ENCODE data around the gene CDK7. TPM values are rescaled to one million over a fixed set of nuclear protein-coding genes. Genes with fewer than 3 reads are reported as not detected.

The CDK7 gene
- polyA plus RNA-seq, 1 donor (not counting 4 experiments of a cell fraction or from before 2014, with no cell fraction given), result 80.5 TPM

DNA sequence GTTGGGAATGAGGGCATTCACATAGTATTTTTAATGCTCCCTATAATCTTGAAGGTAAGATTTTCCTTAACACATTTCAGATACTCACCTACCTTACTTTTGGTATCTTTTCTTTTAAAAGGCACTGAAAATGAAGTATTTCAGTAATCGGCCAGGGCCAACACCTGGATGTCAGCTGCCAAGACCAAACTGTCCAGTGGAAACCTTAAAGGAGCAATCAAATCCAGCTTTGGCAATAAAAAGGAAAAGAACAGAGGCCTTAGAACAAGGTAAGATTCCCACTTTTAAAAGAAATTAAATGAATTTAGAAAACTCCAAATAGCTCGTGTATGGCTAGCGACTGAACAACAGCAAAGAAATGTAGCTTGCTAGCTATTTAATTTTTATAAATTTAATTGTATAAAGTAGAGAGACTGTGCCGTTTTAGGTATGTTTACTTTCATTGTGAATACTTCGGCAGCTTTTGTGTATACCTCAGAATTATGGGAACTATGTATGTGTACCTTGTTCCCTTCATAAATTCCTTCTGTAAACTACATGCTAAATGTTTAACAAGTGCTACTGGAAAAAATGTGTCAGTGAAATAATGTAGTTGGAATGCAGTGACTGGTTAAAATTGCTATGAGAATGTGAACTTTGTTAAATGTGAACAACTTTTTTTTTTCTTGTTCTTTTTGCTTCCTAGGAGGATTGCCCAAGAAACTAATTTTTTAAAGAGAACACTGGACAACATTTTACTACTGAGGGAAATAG lies 41.9 kb downstream of the CDK7 start:
- Histone ChIP-seq H3K4me3 (ENCODE audit: control insufficient read depth in 2 of 3, extremely low read depth in 1 of 3, insufficient read depth in 2 of 3, low read depth in 1 of 3, low read length in 3 of 3) (no peak overlapping the region), H3K27me3 (ENCODE audit: control insufficient read depth, extremely low read depth, insufficient read depth, low read length) (no peaks in the 10 kb centered on the region), H3K4me1 (ENCODE audit: control insufficient read depth, extremely low read depth, insufficient read depth, low read length) (peaks cover 3% of the 10 kb centered on the region), H4K20me1 (ENCODE audit: control insufficient read depth, extremely low read depth, insufficient read depth, low read length) (no peaks in the 10 kb centered on the region), H2AFZ (ENCODE audit: control insufficient read depth, low read length) (no peak overlapping the region), H3K36me3 (ENCODE audit: control insufficient read depth in 2 of 2, extremely low read depth in 1 of 2, insufficient read depth in 2 of 2, low read length in 2 of 2) (peaks cover 21 to 22% of the 10 kb centered on the region in 2 experiments), H3K4me2 (ENCODE audit: control insufficient read depth, extremely low read depth, insufficient read depth, low read depth, low read length) (no peak overlapping the region), H3K79me2 (ENCODE audit: control insufficient read depth, insufficient read depth, low read length) (no peaks in the 10 kb centered on the region), H3K9ac (ENCODE audit: control insufficient read depth, extremely low read depth, insufficient read depth, low read length) (no peak overlapping the region), H3K9me3 (ENCODE audit: control insufficient read depth, low read depth, low read length) (no peaks in the 10 kb centered on the region), H3K27ac (ENCODE audit: control insufficient read depth, insufficient read depth, low read length) (no peak overlapping the region), H3K9me1 (ENCODE audit: control insufficient read depth, extremely low read depth, insufficient read depth, low read length) (no peaks in the 10 kb centered on the region)
- dilution Hi-C loops (cut with MboI; ENCODE audit: extremely low pct_ligation_motif_present, low sequenced_read_pairs), result no loop called here
- no peak for TF ChIP-seq EZH2 (IDR thresholded peaks at IDR 0.05; ENCODE audit: low read length)
- TF ChIP-seq, protein P1, sequence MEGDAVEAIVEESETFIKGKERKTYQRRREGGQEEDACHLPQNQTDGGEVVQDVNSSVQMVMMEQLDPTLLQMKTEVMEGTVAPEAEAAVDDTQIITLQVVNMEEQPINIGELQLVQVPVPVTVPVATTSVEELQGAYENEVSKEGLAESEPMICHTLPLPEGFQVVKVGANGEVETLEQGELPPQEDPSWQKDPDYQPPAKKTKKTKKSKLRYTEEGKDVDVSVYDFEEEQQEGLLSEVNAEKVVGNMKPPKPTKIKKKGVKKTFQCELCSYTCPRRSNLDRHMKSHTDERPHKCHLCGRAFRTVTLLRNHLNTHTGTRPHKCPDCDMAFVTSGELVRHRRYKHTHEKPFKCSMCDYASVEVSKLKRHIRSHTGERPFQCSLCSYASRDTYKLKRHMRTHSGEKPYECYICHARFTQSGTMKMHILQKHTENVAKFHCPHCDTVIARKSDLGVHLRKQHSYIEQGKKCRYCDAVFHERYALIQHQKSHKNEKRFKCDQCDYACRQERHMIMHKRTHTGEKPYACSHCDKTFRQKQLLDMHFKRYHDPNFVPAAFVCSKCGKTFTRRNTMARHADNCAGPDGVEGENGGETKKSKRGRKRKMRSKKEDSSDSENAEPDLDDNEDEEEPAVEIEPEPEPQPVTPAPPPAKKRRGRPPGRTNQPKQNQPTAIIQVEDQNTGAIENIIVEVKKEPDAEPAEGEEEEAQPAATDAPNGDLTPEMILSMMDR (optimal IDR thresholded peaks at IDR 0.05 in 1 of 3, IDR thresholded peaks at IDR 0.05 in 1 of 3, conservative IDR thresholded peaks at IDR 0.05 in 1 of 3; ENCODE audit: extremely low read depth in 1 of 3, insufficient read depth in 2 of 3, low read length in 3 of 3), result no peak
- FAIRE-seq, result no peak
- DNase-seq (ENCODE audit: low read depth, low spot score), result no peak

DNA sequence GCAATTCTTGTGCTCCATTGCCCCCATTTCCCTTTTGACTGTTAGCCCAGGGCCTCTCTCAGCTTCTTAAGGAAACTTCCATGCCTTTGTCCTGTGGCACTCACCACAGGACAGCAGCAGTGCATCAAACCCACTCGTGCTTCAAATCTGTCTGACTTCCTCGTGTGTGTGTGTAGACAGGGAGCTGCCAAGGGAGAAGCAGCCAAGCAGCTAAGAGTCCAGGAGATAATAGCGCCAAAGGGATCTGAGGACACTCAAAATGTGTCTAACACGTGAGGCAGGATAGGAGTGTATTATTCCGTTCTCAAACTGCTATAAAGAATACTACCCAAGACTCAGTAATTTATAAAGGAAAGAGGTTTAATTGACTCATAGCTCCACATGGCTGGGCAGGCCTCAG lies 44.8 kb downstream of the CDK7 start:
- DNase-seq (ENCODE audit: low read depth, low spot score), result no peak
- no peak overlapping the region for H3K4me3 ChIP-seq (ENCODE audit: control insufficient read depth in 2 of 3, extremely low read depth in 1 of 3, insufficient read depth in 2 of 3, low read depth in 1 of 3, low read length in 3 of 3)
- H3K27me3 ChIP-seq (ENCODE audit: control insufficient read depth, extremely low read depth, insufficient read depth, low read length), result no peaks in the 10 kb centered on the region
- H3K4me2 ChIP-seq (ENCODE audit: control insufficient read depth, extremely low read depth, insufficient read depth, low read depth, low read length), result no peak overlapping the region
- no peaks in the 10 kb centered on the region for H3K4me1 ChIP-seq (ENCODE audit: control insufficient read depth, extremely low read depth, insufficient read depth, low read length)
- no peak for FAIRE-seq
- no peaks in the 10 kb centered on the region for H3K79me2 ChIP-seq (ENCODE audit: control insufficient read depth, insufficient read depth, low read length)
- H3K36me3 ChIP-seq (ENCODE audit: control insufficient read depth in 2 of 2, extremely low read depth in 1 of 2, insufficient read depth in 2 of 2, low read length in 2 of 2), result peaks cover 22% of the 10 kb centered on the region in 2 experiments
- dilution Hi-C loops (cut with MboI; ENCODE audit: extremely low pct_ligation_motif_present, low sequenced_read_pairs), result no loop called here
- H3K9me1 ChIP-seq (ENCODE audit: control insufficient read depth, extremely low read depth, insufficient read depth, low read length), result no peaks in the 10 kb centered on the region
- H4K20me1 ChIP-seq (ENCODE audit: control insufficient read depth, extremely low read depth, insufficient read depth, low read length), result no peaks in the 10 kb centered on the region
- no peak for TF ChIP-seq EZH2 (IDR thresholded peaks at IDR 0.05; ENCODE audit: low read length)
- TF ChIP-seq, protein P1 (optimal IDR thresholded peaks at IDR 0.05 in 1 of 3, IDR thresholded peaks at IDR 0.05 in 1 of 3, conservative IDR thresholded peaks at IDR 0.05 in 1 of 3; ENCODE audit: extremely low read depth in 1 of 3, insufficient read depth in 2 of 3, low read length in 3 of 3), result no peak
- no peaks in the 10 kb centered on the region for H3K9me3 ChIP-seq (ENCODE audit: control insufficient read depth, low read depth, low read length)
- no peak overlapping the region for H3K9ac ChIP-seq (ENCODE audit: control insufficient read depth, extremely low read depth, insufficient read depth, low read length)
- no peak overlapping the region for H3K27ac ChIP-seq (ENCODE audit: control insufficient read depth, insufficient read depth, low read length)
- no peak overlapping the region for H2AFZ ChIP-seq (ENCODE audit: control insufficient read depth, low read length)
